A549 (cell line): ENCODE measurements around the gene GPD1.

ENCODE experiments used
- BHLHE40 ChIP-seq: IDR thresholded peaks from 2 replicates; pipeline ENCODE4 v1.6.1; 2012; ENCODE audit warnings: low read depth, low read length, inconsistent platforms
- CEBPB ChIP-seq, 2 experiments: fragments of >200 bp in 1 of 2; sonication (Bioruptor Twin) in 1 of 2; formaldehyde crosslinking in 1 of 2; IDR thresholded peaks; 2 replicates each; pipeline ENCODE4 v1.6.1; 2012 to 2016
- ESRRA ChIP-seq: fragments of 150-350 bp; IDR thresholded peaks from 2 replicates; pipeline ENCODE4 v1.6.1; 2014; ENCODE audit warnings: mild to moderate bottlenecking, low read length, borderline replicate concordance
- TF ChIP-seq, protein P1 (sequence below): fragments of >200 bp; sonication (Bioruptor Twin); formaldehyde crosslinking; IDR thresholded peaks from 3 replicates; pipeline ENCODE4 v1.5.1; 2016

DNA sequence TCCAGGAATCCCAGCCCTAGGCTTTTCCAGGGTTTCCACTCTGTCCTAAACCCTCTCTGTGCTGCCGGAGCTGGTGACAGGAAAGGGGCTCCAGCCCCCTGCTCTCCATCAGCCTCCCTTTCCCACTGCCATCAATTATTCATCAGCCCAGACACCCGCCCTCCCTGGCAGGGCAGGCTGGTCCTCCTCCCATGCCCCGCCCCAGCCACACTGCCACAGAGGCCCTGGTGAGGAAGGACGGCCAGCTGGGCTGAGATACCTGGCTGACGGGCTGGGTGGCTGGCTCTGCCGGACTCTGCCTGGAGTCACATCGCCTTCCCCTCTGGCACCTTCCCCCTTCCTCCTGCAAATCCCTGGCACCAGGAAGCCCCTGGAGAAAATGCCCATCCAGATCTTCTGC, 30.6 kb upstream of the GPD1 start:
- TF ChIP-seq, protein P1, sequence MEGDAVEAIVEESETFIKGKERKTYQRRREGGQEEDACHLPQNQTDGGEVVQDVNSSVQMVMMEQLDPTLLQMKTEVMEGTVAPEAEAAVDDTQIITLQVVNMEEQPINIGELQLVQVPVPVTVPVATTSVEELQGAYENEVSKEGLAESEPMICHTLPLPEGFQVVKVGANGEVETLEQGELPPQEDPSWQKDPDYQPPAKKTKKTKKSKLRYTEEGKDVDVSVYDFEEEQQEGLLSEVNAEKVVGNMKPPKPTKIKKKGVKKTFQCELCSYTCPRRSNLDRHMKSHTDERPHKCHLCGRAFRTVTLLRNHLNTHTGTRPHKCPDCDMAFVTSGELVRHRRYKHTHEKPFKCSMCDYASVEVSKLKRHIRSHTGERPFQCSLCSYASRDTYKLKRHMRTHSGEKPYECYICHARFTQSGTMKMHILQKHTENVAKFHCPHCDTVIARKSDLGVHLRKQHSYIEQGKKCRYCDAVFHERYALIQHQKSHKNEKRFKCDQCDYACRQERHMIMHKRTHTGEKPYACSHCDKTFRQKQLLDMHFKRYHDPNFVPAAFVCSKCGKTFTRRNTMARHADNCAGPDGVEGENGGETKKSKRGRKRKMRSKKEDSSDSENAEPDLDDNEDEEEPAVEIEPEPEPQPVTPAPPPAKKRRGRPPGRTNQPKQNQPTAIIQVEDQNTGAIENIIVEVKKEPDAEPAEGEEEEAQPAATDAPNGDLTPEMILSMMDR, result no peak
- TF ChIP-seq ESRRA (no peak), CEBPB (IDR thresholded peaks at IDR 0.05) (no peak), BHLHE40 (no peak)
